ENCODE measurements around the gene AQP7.
"Not testable (repeated sequence)": the region's sequence is repeated elsewhere in the genome, so short reads cannot be mapped to it uniquely, and the experiment has no call there.

AQP7 gene

DNA sequence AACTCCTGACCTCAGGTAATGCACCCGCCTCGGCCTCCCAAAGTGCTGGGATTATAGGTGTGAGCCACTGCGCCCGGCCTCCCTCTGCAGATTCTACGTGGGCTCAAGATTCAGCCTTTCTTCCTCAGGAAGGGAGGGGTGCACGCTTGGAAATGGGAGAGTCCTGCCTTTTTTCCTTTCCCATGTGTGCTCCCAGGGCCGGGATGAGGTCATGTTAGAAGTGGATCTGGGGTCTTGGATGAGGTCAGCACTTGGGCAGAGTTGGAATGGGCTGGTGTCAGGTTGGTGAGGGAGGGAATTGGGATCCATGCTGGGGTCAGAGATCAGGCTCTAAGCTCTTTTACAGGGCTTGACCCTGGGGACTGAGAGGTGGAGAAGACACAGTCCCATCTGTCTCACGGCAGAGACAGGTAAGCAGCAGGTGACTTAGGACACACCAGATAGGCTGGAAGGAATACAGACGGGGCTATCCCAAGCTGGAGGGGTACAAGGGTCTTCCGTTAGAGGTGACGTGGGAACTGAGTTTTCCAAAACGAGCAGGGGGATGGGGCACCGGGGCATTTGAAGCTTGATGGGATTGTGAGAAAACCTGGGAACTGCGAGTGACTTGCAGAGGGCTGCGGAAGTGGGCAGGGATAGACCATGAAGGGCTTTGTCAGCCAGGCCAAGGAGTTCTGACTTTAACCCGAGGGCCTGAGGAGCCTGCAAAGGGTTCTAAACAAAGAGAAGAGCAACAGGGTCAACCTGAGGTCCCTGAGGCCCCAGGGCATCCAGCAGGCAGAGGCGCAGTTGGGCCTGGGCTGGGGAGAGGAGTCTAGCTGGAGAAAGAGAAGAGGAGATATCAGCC is 1.8 kb upstream of the AQP7 start:
- in situ Hi-C loops (cut with HindIII; ENCODE audit: low pct_unique_long_range_greater_than_20kb, low sequenced_read_pairs) = no loop called here
- TF ChIP-seq JUND (IDR thresholded peaks at IDR 0.05; ENCODE audit: low read depth) = no peak
- no peak for DNase-seq (ENCODE audit: low read depth in 1 of 2, low spot score in 1 of 2)

DNA sequence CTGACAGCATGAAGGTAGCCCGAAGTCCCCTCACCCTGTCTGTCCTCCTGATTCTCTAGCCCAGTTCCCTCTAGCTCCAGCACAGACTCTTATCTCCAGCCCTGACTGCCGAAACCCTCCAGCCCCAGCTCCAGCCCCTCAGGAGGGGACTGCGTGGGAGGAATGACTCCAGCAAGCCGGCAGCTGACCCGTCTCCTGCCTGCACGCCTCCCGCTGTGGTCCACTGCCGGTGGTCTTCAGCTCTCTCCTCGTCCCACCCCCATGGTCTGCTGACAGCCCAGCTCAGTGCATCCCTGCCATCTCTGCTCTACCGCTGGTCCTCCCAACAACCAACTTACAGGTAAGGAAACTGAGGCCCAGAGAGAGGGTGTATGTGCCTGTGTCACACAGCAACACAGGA is 559 bp downstream of the AQP7 start:
- in situ Hi-C loops (cut with HindIII; ENCODE audit: low pct_unique_long_range_greater_than_20kb, low sequenced_read_pairs); DNase-seq (ENCODE audit: low read depth in 1 of 2, low spot score in 1 of 2): not testable (repeated sequence)

DNA sequence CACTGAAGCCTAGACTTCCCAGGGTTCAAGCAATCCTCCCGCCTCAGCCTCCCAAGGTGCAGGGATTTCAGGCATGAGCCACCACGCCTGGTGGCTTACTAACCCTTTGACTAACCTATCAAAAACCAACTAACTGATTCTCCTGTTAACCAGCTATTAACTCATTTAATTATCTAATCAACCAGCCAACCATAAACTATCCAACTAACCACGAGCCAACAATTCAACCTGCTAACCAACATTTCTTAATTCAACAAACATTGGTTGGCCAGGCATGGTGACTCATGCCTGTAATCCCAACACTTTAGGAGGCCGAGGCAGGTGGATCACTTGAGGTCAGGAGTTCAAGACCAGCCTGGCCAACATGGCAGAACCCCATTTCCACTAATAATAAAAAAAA is 3.3 kb downstream of the AQP7 start:
- in situ Hi-C loops (cut with HindIII; ENCODE audit: low pct_unique_long_range_greater_than_20kb, low sequenced_read_pairs); DNase-seq (ENCODE audit: low read depth in 1 of 2, low spot score in 1 of 2): not testable (repeated sequence)

DNA sequence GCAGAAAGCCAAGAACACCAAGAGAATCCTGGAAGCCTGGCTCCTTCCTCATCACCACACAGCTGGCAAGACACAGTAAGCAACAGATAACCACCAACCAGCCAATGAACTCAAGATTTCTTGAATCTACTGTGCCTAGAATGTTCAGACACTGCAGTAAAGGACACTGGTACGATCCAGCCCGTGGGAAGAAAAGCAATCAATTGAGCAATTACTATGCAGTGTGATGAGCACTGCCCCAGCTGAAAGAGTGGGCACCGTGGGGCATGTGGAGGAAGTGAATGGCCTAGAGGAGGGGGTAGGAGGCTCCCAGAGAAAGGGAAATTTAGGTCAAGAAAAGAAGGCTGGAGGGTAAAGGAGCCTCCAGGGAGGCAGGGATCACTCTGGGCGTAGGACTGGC is 4.6 kb downstream of the AQP7 start:
- in situ Hi-C loops (cut with HindIII; ENCODE audit: low pct_unique_long_range_greater_than_20kb, low sequenced_read_pairs); DNase-seq (ENCODE audit: low read depth in 1 of 2, low spot score in 1 of 2): not testable (repeated sequence)

DNA sequence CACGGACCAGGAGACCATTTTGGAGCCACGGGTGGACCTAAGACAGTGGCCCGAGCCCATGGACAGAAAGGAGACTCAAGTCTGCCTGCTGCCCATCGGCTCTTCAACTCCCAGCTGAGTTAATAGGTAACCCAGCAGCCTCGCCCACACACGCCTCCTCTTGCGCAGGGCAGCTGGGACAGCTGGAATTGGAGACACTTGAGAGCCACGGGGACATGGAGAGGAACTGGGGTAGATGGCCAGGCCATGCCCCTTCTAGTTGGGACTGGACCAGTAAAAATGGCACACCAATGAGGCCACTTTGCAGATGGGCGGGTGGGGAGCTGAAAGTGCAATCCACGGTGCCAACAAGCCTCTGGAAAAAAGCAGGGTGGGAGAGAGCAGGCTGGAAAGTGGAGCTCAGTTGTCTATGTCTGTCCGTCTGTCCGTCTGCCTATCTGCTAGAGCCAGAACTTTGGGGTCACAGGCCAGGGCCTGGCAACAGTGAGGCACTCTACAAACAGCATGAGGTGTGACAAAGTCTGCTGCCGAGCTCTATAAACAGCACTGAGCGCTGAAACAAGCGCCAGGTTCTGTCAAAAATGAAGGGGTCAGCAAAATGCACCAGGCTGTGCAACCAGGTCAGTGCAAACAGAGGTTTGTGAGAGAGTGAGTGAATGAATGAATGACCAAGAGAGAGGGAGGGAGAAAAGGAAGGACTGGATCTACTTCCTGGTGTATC is 7.0 kb downstream of the AQP7 start:
- in situ Hi-C loops (cut with HindIII; ENCODE audit: low pct_unique_long_range_greater_than_20kb, low sequenced_read_pairs); DNase-seq (ENCODE audit: low read depth in 1 of 2, low spot score in 1 of 2): not testable (repeated sequence)

DNA sequence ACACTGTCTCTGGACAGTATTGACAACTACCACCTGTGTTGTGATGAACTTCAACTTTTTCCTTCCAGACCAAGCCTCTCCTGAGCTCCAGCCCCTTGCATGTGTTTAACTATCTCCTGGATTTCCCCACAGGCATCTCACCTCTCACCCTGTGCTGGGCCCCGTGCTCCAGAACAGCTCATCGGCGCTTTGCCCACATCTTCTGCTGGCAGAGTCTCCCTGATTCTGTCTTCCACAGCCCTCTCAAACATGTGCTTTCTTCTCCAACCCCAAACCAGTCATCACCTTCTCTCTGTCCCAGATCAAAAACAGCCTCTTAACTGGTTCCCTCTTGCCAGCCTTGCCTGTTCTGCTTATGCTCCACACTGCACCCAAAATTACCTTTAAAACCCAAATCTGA is 8.4 kb downstream of the AQP7 start:
- DNase-seq (ENCODE audit: low read depth in 1 of 2, low spot score in 1 of 2); in situ Hi-C loops (cut with HindIII; ENCODE audit: low pct_unique_long_range_greater_than_20kb, low sequenced_read_pairs): not testable (repeated sequence)

DNA sequence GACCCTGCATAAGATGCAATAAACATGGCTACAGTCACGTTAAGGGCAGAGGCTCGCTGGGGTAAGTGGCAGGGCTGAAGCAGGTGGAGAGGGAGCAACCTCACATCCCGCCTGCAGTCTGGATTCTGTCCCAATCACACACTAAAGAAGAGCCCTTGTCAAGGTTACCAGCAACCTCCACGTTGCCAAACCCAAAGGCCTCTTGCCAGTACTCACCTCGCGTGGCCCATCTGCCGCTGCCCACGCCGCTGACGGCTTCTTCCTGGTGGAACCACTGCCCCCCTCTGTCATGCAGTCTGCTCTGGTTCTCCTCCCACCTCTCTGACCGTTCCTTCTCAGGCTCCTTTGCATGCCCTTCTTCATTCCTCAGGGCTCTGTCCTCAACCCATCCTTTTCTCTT is 8.8 kb downstream of the AQP7 start:
- no peak for TF ChIP-seq JUND (IDR thresholded peaks at IDR 0.05; ENCODE audit: low read depth)
- DNase-seq (ENCODE audit: low read depth in 1 of 2, low spot score in 1 of 2) = no peak
- in situ Hi-C loops (cut with HindIII; ENCODE audit: low pct_unique_long_range_greater_than_20kb, low sequenced_read_pairs) = no loop called here

DNA sequence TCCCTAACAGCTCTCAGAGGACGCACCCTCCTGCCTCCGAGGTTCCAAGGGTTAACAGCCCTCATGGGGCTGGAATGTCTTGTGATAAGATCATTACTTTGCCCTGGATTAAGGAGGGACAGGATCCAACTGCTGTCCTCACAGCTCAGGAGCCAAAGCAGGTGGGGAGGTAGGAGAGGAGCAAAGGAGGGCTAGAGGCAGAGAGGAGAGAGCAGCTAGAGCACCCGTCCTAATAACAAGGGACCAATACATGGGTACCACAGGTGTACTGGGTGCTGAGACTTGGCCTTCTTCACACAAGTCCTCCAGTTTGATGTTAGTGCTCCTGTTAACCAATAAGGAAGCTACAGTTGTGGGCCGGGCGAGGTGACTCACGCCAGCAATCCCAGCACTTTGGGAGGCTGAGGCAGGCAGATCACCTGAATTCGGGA is 9.8 kb downstream of the AQP7 start:
- in situ Hi-C loops (cut with HindIII; ENCODE audit: low pct_unique_long_range_greater_than_20kb, low sequenced_read_pairs); DNase-seq (ENCODE audit: low read depth in 1 of 2, low spot score in 1 of 2): not testable (repeated sequence)

DNA sequence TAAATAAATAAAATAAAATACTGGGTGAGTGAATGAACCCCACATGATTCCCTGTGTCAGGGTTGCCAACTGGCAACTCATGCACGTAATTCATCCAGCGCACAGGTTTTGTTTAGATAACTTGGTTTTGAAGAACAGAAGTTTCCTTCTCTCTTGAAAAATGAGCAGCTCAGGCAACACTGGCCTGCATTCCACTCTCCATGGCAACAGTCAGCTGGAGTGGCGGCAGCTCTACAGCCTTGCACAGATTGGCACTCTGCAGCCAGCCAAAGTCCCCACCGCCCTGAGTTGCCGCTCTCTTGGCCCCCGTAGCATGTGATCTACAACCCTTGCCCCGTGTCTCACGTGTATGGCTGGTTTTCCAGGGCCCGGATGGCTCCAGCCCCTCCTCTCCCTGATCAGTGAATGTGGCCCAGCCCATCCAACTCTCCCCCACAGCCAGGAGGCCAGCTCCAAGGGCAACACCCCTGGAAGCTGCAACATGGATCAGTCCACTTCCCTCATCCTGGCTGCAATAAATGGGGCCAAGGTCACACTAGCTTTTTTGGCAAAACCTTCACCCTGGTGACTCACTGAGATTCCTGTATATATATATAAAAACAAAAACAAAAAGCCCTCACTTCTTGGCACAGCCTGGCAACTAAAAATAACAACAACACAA is 11.1 kb downstream of the AQP7 start:
- peak in 1 of 2 experiments; percentile 54 for DNase-seq (ENCODE audit: low read depth in 1 of 2, low spot score in 1 of 2)
- in situ Hi-C loops (cut with HindIII; ENCODE audit: low pct_unique_long_range_greater_than_20kb, low sequenced_read_pairs) = not testable (repeated sequence)

DNA sequence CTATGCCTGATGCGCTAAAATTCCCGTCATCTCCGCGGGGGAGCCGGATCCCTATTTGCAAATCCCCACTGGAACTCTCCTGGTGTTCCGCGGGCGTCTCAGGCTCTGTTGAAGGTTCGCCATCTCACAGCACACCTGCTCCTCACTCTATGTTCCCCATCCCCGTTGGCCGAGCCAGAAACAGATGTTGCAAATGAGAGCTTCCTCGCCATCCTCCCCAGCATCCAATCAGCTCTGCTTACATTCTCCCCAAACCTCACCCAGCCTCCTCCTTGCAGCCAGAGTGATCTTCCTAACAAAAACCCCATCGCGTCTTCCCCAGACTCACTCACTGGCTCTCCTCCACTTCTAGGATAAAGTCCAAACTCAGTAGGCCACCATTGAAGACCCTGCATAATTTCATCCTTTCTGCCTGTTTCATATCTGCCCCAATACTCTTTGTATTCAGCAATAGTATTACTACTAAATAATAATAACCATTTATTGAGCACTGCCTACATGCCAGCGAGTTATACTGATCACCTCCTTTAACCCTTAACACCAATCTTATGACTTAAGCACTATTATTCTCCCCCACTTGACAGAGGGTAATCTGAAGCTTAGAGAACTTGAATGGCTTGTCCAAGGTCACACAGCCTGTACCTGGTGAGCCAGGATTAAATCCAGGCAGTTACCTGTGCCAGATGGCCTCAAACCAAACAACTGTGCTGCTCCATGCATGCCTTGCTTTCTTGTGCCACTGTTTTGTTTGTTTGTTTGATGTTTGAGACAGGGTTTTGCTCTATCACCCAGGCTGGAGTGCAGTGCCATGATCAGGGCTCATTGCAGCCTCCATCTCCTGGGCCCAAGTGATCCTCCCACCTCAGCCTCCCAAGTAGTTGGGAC is 14.0 kb downstream of the AQP7 start:
- in situ Hi-C loops (cut with HindIII; ENCODE audit: low pct_unique_long_range_greater_than_20kb, low sequenced_read_pairs) = no loop called here
- no peak for TF ChIP-seq JUND (IDR thresholded peaks at IDR 0.05; ENCODE audit: low read depth)
- DNase-seq (ENCODE audit: low read depth in 1 of 2, low spot score in 1 of 2) = peak in 1 of 2 experiments; percentile 36

DNA sequence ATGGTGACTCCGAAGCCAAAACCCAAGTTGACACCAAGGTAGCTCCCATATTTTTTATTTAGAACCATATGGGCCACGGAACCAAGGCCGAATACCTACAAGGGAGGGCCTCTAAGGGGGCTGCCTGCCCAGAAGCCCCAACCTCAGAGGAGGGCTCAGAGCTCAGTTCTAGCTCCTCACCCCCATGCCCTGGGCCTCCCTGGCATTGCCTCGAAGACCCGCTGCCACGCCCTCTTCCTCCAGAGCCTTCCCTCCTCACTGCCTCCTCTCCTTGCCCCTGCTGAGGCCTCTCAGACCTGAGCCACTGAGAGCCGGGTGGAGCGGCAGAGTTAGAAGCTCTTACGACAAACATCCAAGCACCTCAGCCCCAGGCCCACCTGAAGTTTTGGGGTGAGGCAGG is 15.4 kb downstream of the AQP7 start:
- in situ Hi-C loops (cut with HindIII; ENCODE audit: low pct_unique_long_range_greater_than_20kb, low sequenced_read_pairs); DNase-seq (ENCODE audit: low read depth in 1 of 2, low spot score in 1 of 2): not testable (repeated sequence)

DNA sequence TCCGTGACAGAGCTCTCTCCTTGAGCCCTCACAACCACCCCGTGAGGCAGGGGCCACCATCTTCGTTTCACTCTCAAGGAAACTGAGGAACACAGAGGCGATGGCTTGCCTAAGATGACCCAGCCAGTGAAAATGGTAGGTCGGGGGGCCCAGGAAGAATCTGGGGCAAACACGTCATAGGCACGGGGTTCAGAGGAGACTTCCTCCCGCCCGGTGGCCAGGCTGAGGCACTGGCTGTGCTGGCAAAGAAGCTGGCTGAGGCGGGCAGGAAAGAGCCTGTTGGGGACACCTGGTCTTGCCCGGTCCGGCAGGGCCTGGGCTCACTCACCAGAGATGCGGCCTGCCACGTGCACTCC is 15.7 kb downstream of the AQP7 start:
- DNase-seq (ENCODE audit: low read depth in 1 of 2, low spot score in 1 of 2); in situ Hi-C loops (cut with HindIII; ENCODE audit: low pct_unique_long_range_greater_than_20kb, low sequenced_read_pairs): not testable (repeated sequence)

DNA sequence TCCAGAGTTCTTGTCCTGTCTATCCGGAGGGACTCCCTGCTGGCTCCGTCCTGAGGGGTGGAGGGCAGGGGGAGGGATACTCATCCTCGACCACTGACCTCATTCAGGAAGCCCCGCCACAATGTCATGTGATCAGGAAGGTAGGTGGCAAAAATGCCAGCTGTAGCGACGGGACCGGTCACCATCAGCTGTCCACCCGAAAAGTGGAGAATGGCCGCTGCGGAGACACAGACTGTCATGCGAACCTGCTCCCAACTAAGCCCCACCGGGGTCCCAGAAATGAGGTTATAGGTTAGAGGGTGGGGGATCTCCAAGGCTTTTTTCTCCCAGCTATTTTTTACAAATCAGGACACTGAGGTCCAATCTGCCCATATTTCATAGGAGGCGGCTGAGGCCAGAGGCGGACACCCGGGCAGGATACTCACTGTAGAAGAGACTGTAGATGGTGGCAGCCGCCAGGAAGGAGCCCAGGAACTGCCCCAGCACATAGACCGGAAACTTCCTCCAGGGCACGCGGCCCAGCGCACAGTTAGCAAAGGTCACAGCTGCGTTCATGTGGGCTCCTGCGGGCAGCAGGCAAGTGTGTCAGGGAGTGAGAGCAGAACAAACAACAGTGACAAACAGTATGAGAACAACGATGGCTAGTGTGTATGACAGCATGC is 16.3 kb downstream of the AQP7 start:
- in situ Hi-C loops (cut with HindIII; ENCODE audit: low pct_unique_long_range_greater_than_20kb, low sequenced_read_pairs); DNase-seq (ENCODE audit: low read depth in 1 of 2, low spot score in 1 of 2): not testable (repeated sequence)

DNA sequence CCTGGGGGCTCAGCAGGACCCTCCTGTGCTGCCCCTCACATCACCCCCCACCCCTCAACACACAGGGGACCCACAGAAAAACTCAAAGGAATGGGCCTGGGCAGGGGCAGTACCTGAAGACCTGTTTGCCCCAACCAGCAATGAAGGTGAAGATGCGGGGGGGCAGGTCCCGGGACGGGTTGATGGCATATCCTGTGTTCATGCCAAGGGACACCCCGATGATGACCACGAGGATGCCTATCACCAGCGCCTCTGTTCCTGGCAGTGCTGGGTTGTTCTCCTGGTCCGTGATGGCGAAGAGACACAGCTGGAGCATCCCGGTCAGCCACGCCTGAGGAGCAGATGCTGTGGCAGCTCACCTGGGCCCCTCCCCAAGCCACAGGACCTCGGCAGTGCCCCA is 16.8 kb downstream of the AQP7 start:
- DNase-seq (ENCODE audit: low read depth in 1 of 2, low spot score in 1 of 2); in situ Hi-C loops (cut with HindIII; ENCODE audit: low pct_unique_long_range_greater_than_20kb, low sequenced_read_pairs): not testable (repeated sequence)

DNA sequence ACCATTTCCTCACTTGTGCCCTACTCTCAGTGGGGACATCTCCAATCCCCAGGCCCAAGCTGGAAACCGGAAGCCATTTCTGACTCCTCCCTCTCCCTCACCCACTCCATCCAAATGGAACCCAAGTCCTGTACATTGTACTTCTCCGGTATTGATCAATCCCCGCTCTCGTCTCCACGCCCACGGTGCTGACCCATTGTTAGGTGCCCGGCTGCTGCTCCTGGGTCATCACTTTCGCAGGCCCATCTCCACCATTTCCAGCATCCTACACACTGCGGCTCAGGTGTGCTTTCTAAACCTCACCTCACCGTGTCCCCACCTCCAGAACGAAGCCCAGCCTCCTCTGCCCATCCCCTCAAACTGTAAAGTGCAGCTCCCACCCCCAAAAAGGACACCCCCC is 19.0 kb downstream of the AQP7 start:
- in situ Hi-C loops (cut with HindIII; ENCODE audit: low pct_unique_long_range_greater_than_20kb, low sequenced_read_pairs); DNase-seq (ENCODE audit: low read depth in 1 of 2, low spot score in 1 of 2): not testable (repeated sequence)

DNA sequence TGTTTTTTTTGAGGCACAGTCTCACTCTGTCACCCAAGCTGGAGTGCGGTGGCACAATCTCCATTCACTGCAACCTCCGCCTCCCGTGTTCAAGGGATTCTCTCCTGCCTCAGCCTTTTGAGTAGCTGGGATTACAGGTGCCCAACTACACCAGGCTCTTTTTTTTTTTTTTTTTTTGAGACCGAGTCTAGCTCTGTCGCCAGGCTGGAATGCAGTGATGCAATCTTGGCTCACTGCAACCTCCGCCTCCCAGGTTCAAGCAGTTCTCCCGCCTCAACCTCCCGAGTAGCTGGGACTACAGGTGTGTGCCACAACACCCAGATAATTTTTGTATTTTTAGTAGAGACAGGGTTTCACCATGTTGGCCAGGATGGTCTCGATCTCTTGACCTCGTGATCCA is 20.0 kb downstream of the AQP7 start:
- DNase-seq (ENCODE audit: low read depth in 1 of 2, low spot score in 1 of 2); in situ Hi-C loops (cut with HindIII; ENCODE audit: low pct_unique_long_range_greater_than_20kb, low sequenced_read_pairs): not testable (repeated sequence)

Measured in T47D (cell line).